ENCODE measurements around the gene ZNF391. TPM values are rescaled to one million over a fixed set of nuclear protein-coding genes. Genes with fewer than 3 reads are reported as not detected.

Gene ZNF391
- total and polyA plus RNA-seq, 2 of the 4 experiments (the other 2 are of a cell fraction) = 0.18 to 0.22 TPM

- Histone ChIP-seq H3K79me1 (ENCODE audit: low read depth in 1 of 2, low read length in 2 of 2) (no peaks in the 10 kb centered on the region), H4K8ac (ENCODE audit: low read depth in 2 of 2, low read length in 2 of 2) (no peak overlapping the region), H4K91ac (ENCODE audit: insufficient read depth, low read depth, low read length) (no peak overlapping the region), H3K4me1 (ENCODE audit: control insufficient read depth, insufficient read depth, low read length) (no peaks in the 10 kb centered on the region), H3K4ac (ENCODE audit: low read depth, low read length) (no peak overlapping the region), H4K5ac (ENCODE audit: low read depth, low read length) (no peak overlapping the region), H2BK5ac (ENCODE audit: low read depth, low read length, poor library complexity, severe bottlenecking) (no peak overlapping the region), H3K4me3 (ENCODE audit: insufficient read depth, low read depth, low read length) (no peak overlapping the region), H3K23ac (ENCODE audit: low read depth, low read length) (no peak overlapping the region), H2AK9ac (replicated peaks; ENCODE audit: low read depth, low read length, poor library complexity) (no peak overlapping the region), H3K9me3 (ENCODE audit: control insufficient read depth, insufficient read depth, low read length) (peaks cover 8% of the 10 kb centered on the region), H4K20me1 (ENCODE audit: insufficient read depth, low read length) (no peaks in the 10 kb centered on the region), H2AFZ (replicated peaks; ENCODE audit: low read length, poor library complexity) (no peak overlapping the region), H3K27ac (ENCODE audit: insufficient read depth, low read length) (no peak overlapping the region), H2BK120ac (ENCODE audit: low read depth, low read length) (no peak overlapping the region), H2BK15ac (ENCODE audit: low read depth, low read length) (no peak overlapping the region), H3K56ac (ENCODE audit: extremely low read depth, insufficient read depth, low read length) (no peak overlapping the region), H2AK5ac (ENCODE audit: low read depth, low read length) (no peak overlapping the region), H3K18ac (ENCODE audit: low read depth, low read length) (no peak overlapping the region), H3K9ac (ENCODE audit: low read depth, low read length) (no peak overlapping the region), H2BK20ac (ENCODE audit: low read depth, low read length) (no peak overlapping the region), H3K14ac (replicated peaks; ENCODE audit: low read depth, low read length) (no peak overlapping the region), H3K4me2 (ENCODE audit: low read depth, low read length) (no peak overlapping the region), H3K27me3 (ENCODE audit: control insufficient read depth, insufficient read depth, low read length) (no peaks in the 10 kb centered on the region), H3K9me1 (ENCODE audit: insufficient read depth, low read length) (no peaks in the 10 kb centered on the region), H3K36me3 (ENCODE audit: control insufficient read depth, insufficient read depth, low read length) (no peaks in the 10 kb centered on the region)
- ChIA-PET CTCF (no interaction called here), POLR2A (ENCODE audit: unreplicated experiment) (no interaction called here)
- dilution Hi-C loops (cut with HindIII; ENCODE audit: low sequenced_read_pairs, unreplicated experiment) (no loop called here), intact Hi-C loops (cut with micrococcal nuclease) (no loop called here), in situ Hi-C loops (cut with MboI; ENCODE audit: low sequenced_read_pairs) (no loop called here)
- WGBS, 2 experiments (ENCODE audit: extremely low coverage in 2 of 2, insufficient read length in 1 of 2) = 55% methylated on average over 4 of the region's 5 CpGs; no CpG with 5 or more reads in 1 of the 2 experiments
- ATAC-seq (ENCODE audit: low read depth) = no peak
- no TSS peak for BruUV-seq (replicated peaks)
- no peak for DNase-seq
- TF ChIP-seq, protein P1, sequence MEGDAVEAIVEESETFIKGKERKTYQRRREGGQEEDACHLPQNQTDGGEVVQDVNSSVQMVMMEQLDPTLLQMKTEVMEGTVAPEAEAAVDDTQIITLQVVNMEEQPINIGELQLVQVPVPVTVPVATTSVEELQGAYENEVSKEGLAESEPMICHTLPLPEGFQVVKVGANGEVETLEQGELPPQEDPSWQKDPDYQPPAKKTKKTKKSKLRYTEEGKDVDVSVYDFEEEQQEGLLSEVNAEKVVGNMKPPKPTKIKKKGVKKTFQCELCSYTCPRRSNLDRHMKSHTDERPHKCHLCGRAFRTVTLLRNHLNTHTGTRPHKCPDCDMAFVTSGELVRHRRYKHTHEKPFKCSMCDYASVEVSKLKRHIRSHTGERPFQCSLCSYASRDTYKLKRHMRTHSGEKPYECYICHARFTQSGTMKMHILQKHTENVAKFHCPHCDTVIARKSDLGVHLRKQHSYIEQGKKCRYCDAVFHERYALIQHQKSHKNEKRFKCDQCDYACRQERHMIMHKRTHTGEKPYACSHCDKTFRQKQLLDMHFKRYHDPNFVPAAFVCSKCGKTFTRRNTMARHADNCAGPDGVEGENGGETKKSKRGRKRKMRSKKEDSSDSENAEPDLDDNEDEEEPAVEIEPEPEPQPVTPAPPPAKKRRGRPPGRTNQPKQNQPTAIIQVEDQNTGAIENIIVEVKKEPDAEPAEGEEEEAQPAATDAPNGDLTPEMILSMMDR (conservative IDR thresholded peaks at IDR 0.05; ENCODE audit: low read depth, low read length) = no peak
- no peak for TF ChIP-seq POLR2A (IDR thresholded peaks at IDR 0.05; ENCODE audit: low read depth, low read length)
- TF ChIP-seq MXI1 (IDR thresholded peaks at IDR 0.05; ENCODE audit: borderline replicate concordance, low read depth, low read length) = no peak
- no peak for TF ChIP-seq BHLHE40 (IDR thresholded peaks at IDR 0.05; ENCODE audit: low read depth, low read length)
- TF ChIP-seq CHD1 (IDR thresholded peaks at IDR 0.05; ENCODE audit: low read depth, low read length) = no peak
- no peak for TF ChIP-seq USF2 (IDR thresholded peaks at IDR 0.05; ENCODE audit: low read depth, low read length)
- no peak for TF ChIP-seq RCOR1 (IDR thresholded peaks at IDR 0.05; ENCODE audit: insufficient replicate concordance, low read length)
- TF ChIP-seq, protein P2, sequence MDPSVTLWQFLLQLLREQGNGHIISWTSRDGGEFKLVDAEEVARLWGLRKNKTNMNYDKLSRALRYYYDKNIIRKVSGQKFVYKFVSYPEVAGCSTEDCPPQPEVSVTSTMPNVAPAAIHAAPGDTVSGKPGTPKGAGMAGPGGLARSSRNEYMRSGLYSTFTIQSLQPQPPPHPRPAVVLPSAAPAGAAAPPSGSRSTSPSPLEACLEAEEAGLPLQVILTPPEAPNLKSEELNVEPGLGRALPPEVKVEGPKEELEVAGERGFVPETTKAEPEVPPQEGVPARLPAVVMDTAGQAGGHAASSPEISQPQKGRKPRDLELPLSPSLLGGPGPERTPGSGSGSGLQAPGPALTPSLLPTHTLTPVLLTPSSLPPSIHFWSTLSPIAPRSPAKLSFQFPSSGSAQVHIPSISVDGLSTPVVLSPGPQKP (IDR thresholded peaks at IDR 0.05; ENCODE audit: borderline replicate concordance, low read depth, low read length) = no peak
- TF ChIP-seq RFX5 (IDR thresholded peaks at IDR 0.05; ENCODE audit: low read depth, low read length) = no peak
- TF ChIP-seq MAZ (IDR thresholded peaks at IDR 0.05; ENCODE audit: borderline replicate concordance, low read depth, low read length) = no peak
- TF ChIP-seq MAFK (IDR thresholded peaks at IDR 0.05; ENCODE audit: low read depth, low read length) = no peak
- TF ChIP-seq CEBPB (IDR thresholded peaks at IDR 0.05; ENCODE audit: low read depth, low read length) = no peak
- no peak for TF ChIP-seq RAD21 (IDR thresholded peaks at IDR 0.05; ENCODE audit: low read length)
- no peak for TF ChIP-seq NFE2L2 (IDR thresholded peaks at IDR 0.05; ENCODE audit: low read depth, low read length)
- no peak for TF ChIP-seq SMC3 (IDR thresholded peaks at IDR 0.05; ENCODE audit: low read depth, low read length)
- no peak for TF ChIP-seq FOS (IDR thresholded peaks at IDR 0.05; ENCODE audit: low read depth, low read length)
Observed at GRCh38 chr6:27368202-27368601, 20.4 kb upstream of the ZNF391 start.
